ENCODE data around the gene ZFP57.

GRCh38 chr6:29667158-29667557 is 13.8 kb downstream of the ZFP57 start:
- TF ChIP-seq POLR2AphosphoS5 (IDR thresholded peaks at IDR 0.05; ENCODE audit: borderline replicate concordance, low read depth, low read length) (no peak), EZH2 (IDR thresholded peaks at IDR 0.05) (no peak), FOXP2 (optimal IDR thresholded peaks at IDR 0.05; ENCODE audit: control extremely low read depth, extremely low read length, insufficient read depth) (no peak)

Data from SK-N-MC (cell line).